GOT3 (cell line): ENCODE results near the gene PLEKHG4.

Source experiments
- DNase-seq: peaks from one replicate; lab custom pipeline; 2025; ENCODE audit warnings: mixed read lengths; lab: John Stamatoyannopoulos, UW

PLEKHG4 gene

DNA sequence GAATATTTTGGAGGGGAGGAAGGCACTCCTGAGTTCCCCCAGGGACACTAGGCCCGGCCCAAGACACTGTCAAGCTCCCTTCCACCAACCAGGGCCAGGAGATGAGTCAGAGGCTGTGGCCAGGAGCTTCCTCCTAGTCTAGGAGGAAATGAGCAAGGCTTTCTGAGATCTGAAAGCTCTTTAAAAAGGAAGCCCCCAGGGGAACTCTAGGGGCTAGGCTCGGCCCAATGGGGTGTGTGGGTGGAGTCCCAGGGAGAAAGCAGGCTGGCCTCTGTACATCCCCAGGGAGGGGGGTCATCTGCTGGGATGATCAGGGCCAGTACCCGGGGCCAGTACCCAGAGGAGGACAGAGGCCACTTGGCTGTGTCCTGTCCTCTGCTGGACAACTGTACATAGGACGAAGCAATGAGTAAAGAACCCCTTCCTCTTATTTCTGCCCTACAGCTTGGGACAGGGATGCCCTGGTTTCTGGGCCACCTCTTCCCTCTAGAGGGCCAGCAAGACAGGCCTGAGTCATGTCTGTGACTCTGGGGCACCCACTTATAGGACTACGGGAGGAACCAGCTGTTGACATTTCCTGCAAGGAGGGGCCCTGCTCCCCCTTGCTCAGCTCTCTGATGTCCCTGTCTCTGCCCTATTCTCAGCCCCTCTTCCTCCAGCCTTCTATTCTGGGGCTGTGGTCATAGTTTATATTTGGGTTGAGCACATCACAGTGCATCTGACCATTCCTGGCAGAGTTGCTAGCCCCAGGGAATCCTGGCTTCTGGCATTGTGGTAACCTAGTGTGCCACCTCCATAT is 34.7 kb upstream of the PLEKHG4 start:
- peak; percentile 70 for DNase-seq

DNA sequence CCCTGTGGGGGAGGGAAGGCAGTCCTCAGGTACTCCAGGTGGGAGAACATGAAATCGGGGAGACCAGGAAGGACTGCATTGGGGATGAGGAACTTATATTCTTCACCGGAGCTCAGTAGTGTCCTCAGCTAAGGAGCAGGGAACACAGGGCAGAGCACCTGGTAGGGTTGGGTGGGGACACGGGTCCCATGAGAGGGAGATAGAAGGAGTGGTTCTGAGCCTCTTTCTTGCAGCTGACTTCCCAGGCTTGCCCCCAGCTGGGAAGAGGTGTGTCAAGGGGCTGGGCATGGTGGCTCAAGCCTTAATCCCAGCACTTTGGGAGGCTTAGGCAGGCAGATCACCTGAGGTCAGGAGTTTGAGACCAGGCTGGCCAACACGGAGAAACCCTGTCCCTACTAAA is 34.1 kb upstream of the PLEKHG4 start:
- no peak for DNase-seq

DNA sequence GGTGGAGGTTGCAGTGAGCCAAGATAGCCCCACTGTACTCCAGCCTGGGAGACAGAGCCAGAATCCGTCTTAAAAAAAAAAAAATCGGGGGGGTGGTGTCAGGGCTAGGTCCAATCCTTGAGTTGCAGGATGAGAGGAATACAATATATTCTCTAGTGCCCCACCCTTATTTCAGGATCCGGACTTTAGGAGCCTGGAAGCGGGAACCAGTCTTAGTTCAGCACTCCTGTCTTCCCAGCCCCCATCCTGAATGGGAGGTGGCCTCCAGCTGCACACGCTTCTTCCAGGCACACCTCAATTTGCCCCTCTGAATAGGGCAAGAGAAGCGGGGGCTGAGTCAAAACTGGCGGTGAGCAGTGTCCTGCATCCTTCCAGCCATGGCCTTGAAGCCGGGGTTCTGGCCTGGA is 33.7 kb upstream of the PLEKHG4 start:
- DNase-seq, result no peak

DNA sequence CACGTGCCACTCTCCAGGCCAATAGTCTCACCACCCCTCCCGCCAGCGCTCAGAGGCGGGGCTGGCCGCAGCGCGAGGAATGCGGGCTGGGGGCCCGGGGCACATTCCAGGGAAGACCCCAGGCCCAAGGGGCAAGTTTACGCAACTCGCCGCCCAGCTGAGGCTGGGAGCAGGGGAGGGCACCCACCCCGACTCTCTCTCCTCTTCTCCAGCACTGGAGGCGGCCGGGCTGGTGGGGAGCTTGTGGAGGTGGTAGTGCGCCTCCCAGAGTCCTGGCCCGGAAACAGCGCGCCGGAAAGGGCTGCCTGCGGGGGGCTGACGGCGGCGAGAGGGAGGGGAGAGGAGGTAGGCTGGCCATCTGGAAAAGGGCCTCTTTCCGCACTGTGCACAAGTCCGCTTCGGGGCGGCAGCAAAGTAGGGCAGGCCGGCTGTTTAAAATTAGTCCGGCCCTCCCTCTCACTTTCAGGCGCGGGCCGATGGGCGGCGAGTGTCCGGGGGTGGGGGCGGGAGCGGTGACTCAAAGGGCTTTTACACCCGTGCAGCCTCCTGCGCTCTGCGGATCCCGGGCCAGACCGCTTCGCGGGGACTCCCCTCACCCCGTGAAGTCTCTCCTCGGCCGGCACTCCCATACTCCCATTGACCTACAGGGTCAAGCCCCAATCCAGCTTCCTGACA is 33.1 kb upstream of the PLEKHG4 start:
- DNase-seq, result peak; percentile 38

DNA sequence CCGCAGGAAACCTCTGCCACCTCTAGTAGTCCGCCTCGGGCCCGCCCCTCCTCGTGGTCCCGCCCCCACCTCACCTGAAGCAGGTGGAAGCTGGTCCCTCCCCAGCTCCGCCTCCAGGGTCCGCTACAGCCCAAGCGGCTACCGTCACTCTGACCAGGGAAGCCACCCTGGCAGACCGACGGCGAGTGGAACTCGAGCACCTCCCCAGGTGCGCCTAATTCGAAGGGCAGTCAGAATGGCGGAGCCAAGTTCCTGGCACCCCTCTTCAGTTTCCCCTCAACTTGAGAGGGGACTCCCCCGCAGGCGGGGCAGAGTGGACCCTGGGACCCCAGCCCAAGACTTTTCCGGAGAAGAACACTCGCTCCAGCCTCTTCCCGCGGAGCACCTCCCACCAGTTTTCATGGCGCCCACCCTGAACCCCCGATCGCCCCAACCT is 32.6 kb upstream of the PLEKHG4 start:
- DNase-seq, result no peak

DNA sequence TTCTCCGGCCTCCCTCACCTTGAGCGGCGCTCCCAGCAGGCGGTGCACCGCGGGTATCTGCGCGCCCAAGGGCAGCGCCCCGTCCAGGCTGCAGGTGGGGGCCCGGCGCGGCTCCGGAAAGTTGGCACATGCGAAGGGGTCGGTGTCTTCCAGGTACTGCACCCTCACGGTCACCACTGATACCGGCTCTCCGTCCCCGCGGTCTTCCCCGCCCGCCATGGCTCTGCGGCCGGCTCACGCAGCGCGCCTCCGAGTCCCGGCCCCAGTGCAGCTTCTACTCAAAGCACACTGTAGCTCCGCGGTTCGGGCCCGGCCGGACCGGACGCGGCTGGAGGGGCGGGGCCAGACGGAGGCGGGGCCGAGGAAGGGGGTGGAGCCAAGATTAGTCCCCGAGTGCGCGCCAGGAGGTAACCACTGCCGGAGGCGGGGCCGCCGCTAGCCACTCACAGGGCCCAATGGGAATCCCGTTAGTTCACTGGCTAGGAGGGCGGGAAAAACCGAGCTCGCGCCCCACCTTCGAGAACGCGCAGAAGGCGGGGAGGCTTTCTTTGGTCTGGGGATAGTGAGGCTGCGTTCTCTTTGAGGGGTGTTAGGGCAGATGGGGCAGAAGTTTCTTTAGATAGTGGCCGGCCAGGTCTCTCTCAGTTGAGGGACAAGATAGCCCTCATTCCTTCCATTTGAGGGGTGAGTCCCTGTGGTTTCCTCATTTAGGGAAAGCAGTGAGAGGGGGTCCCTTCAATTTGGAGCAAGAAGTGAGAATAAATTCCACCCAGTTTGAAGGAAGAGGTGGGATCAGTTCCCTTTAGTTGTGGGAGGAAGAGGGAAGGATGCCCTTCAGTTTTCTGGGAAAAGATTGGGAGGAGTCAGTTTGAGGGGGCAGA is 31.9 kb upstream of the PLEKHG4 start, which contains the start of gene FHOD1:
TSS of gene FHOD1 (minus strand) at position 290 of the 881 bp plus-strand sequence. CDS start at position 219, 71 bp downstream.
- peak; percentile 91 for DNase-seq

DNA sequence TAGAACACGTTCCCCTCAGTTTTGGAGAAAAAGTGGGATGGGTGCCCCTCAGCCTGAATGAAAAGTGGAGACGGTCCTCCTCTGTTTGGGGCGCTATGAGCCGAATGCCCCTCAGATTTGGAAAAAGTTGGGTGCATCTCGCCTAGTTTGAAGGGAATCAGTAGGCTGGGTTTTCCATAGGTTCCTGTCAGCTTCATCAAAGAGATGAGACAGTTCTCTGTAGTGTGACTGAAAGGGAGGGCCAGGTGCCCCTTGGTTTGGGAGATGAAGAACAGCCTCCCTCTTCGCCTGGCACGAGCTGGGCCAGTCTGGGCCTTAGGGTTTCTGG is 31.3 kb upstream of the PLEKHG4 start:
- DNase-seq, result no peak

DNA sequence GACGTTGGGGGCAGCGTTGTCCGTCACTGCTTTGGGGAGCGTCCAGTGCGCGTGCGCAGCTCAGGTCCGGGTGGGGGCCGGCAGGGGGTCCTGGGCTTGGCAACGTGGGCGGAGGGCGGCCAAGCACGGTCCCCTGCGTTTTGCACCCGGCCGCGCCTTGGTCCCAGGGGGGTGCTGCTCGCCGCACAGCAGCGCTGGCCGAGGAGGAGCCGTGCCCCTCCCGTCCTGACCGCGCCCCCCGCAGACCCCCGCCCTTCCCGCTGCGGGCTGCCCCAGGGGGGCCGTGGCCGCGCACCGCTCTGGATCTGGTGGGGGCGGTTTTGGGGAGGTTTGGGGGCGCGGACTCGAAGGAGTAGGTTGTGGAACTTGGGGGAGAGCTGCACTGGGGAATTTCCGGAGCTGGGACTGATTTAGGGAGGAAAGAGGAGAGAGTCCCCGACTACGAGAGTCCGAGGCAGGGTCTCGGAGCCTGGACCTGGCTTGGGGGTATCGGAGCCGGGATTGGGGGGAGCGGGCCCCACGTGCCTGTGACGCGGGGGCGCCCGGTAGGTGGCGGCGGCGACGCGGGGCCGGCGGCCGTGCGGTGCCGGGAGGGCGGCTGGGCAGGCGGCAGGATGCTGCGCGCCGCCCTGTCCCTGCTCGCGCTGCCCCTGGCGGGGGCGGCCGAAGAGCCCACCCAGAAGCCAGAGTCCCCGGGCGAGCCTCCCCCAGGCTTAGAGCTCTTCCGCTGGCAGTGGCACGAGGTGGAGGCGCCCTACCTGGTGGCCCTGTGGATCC is 30.7 kb upstream of the PLEKHG4 start, which contains the start of gene SLC9A5:
TSS of gene SLC9A5 (plus strand) at position 579 of the 777 bp plus-strand sequence. CDS start at position 615, 36 bp downstream.
- DNase-seq, result no peak

DNA sequence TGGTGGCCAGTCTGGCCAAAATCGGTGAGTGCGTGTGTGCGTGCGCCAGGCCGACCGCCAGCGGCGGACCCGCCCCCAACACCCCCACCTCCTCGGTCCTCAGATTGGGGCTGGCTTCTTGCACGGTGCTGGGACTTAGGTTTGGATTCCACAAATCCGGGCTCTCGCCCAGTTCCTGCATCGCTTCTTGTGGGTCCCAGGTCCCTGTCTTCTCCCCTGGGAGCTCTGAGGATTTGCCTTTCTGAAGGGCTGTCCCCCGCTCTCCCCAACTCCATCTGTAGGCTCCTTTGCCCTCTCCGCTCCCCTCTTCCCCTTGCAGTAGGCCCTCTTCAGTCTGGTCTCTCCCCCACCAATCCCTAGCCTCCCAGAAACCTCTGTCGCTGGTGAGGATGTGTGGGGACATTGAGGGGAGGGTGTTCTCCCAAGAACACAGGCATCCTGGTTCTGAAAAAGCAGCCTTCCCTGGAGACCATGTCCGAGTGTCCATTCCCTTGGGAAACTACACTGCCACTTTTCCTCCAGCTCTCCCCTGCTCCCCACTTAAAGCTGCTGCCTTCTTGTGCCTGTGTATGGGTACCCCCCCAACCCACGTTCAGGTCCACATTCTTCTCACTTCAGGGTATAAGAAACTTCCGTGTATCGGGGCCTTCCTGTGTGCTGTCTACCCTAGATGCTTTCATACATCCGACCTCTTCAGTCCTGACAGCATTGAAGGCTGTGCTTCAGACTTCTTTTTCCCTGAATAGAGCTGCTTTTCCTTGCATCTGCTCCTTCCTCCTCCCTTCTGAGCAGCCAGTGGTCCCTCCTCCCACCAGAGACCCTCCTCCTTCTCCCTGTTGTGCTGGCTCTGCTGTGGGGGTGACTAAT is 29.9 kb upstream of the PLEKHG4 start:
- no peak for DNase-seq

DNA sequence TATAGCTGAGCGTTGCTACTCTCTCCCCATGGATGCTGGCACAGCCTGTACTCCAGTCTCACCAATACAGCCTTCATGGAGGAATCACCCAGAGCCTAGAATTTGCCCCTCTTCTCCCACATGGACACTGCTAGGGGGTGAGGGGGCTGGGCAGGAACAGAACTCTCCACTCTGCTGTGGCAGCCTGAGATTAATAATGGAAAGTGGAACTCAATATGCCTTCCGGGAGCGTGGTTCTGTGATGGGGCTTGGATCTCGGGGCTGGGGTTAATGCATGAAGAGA is 29.3 kb upstream of the PLEKHG4 start:
- DNase-seq, result no peak

DNA sequence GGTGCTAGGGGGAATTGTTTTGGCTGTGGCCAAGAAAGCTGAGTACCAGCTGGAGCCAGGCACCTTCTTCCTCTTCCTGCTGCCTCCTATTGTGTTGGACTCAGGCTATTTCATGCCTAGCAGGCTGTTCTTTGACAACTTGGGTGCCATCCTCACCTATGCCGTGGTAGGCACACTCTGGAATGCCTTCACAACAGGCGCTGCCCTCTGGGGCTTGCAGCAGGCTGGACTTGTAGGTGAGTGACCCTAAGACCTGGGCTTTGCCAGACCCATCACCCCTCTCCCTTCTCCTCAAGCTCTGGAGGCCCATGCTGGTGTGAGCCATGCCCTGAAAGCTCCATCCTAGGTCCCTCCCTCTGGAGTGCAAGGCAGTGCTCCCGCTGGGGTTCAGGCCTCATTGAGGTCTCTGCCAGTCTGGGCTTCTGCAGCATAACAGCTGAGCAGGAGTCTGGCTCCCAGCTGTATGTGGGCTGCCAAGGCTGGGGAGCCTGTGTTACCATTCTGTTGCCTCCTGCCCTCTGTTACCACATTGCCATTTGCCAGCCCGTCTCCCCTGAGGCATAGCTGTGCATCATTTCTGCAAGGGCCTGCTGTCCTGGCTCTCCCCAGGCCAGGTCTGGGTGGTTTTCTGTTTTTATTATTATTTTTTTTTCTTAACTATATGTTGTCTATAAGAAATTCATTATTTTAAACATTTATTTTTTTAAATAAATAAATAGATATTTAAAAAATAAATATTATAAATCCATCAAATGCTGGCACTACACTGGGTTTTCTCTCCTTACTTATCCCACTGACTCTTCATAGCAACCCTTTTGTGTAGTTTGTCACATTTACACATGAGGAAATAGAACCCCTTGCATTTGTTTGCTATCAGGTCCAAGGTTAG is 26.5 kb upstream of the PLEKHG4 start:
- no peak for DNase-seq

DNA sequence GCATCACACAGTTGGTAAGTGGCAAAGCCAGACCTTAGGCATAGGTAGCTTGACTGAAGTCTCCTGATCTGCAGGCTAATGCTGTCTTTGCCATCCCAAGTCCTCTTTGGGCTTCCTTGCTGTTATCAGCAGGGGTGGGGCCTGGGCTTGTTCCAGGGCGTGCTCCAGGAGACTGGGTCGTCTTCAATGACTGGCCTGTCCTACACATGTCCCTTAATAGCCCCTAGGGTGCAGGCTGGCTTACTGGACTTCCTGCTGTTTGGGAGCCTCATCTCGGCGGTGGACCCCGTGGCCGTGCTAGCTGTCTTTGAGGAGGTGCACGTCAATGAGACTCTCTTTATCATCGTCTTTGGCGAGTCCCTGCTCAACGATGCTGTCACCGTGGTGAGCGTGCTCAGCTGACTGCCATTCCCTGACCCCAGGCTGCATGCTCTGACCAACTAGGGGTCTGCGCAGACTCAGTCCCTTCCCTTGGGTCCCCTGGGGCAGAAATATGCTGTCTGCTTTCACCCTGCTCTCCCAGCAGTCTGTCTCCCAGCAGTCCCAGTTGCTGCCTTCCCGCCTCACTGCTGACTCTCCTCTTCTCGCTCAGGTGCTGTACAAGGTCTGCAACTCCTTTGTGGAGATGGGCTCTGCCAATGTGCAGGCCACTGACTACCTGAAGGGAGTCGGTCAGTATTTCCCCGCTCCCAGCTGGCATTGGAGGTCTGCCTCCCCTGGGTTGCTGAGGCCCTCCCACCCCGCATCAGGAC is 24.4 kb upstream of the PLEKHG4 start:
- DNase-seq, result no peak

DNA sequence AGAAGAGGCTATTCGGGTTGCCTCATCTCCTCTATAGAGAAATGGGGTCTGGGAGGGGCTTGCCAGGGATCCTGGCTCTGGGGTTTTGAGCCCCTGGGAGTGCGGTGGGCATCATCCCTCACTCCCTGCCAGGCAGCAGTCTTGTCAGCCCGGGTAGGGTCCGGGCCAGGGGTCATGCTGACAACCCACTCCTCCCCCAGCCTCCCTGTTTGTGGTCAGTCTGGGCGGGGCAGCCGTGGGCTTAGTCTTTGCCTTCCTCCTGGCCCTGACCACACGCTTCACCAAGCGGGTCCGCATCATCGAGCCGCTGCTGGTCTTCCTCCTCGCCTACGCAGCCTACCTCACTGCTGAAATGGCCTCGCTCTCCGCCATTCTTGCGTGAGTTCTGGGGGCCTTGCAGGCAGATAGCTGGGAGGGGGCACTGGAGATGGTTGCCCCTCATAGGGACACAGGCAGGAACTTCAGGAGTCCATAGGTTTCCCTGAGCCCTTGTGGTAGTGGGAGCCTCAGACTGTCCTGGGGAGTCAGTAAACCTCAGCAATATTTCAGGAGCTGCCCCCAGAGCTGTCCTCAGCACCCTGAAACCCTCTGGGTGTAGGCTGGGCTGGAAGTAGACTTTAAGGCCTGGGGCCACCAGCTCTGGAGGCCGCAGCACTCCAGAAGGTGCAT is 23.6 kb upstream of the PLEKHG4 start:
- no peak for DNase-seq

DNA sequence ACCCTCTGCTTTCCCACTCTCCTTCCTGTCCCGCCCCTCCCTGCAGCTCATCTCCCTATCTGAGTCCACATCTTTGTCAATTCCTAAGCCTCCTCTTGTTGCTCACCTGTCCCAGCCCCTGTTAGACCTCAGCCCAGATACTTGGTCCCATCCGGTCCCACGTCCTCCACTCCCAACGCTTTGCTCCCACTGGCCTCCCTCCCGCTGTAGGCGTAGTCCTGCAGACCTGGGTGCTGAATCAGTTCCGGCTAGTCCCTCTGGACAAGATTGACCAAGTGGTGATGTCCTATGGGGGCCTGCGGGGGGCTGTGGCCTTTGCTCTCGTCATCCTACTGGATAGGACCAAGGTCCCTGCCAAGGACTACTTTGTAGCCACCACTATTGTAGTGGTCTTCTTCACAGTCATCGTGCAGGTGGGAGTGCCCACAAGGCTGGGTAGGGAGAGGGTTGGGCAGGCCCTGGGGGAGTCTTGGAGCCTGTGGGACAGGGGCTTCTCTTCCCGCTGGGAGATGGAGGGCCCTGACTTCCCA is 22.6 kb upstream of the PLEKHG4 start:
- DNase-seq, result no peak

DNA sequence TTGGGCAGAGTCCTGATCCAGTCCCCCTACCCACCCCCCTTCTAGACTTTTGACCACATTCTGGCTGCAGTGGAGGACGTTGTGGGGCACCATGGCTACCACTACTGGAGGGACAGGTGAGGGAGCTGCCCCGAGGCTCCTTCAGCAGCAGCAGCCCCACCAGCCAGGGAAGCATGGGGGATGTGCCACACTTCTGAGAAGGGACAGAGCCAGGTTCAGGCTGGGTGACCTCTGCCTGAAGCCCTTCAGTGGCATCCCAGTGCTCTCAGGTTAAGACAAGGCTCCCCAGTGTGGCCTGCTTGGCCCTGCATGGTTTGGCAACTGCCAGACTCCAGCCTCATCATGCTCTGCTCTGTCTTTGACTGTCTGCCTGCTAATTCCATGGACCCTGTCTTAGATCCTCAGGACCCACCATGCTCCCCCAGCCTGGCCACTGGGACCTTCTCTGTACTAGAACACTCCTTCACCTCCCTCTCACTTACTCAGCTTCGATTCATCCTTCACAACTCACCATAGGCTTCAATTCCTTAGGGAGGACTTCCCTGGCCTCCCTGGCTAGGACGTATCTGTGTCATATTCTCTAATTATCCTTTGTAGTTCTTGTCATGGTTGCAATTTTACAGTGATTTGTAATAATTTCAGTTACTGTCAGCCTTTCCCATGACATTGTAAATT is 21.7 kb upstream of the PLEKHG4 start:
- DNase-seq, result no peak

DNA sequence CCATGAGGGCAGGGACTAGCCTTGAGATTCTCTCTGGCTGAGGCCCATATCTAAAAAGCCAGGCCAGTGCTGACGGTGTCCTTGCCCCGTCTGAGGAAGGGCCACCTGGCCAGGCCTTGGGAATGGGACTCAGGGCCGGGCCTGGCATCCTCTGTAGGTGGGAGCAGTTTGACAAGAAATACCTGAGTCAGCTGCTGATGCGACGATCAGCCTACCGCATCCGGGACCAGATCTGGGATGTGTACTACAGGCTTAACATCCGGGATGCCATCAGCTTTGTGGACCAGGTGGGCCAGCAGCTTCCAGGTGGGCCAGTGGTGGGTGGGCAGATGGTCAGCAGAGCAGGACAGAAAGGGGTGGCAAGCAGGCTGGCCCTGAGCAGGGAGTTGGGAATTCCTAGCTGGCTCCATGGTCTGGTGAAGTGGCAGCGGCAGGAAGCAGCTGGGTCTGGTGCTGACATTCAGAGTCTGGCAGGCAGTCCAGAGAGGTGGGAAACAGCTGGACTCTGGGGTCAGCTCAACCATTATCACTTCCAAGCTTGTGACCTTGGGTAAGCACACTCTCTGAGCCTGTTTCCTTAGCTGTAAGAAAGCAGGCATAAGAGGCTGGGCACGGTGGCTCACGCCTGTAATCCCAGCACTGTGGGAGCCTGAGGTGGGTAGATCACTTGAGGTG is 21.0 kb upstream of the PLEKHG4 start:
- no peak for DNase-seq

DNA sequence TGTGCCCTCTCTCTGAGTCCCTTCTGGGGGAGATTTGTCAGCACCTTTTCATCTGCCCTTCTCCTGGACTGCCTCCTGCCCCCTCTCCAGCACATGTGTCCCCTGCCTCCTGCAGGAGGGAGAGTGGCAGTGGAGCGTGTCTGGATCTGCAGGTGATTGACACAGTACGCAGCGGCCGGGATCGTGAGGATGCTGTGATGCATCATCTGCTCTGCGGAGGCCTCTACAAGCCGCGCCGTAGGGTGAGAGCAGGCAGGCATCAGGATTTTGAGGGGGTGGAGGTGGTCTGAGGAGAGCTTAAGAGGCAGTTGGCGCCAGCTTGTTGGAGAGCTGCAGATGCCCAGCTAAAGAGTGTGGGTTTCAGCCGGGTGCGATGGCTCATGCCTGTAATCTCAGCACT is 19.6 kb upstream of the PLEKHG4 start:
- DNase-seq, result no peak
